MM.1S (cell line): Measurements from ENCODE around the gene CDH6.

Experiments
- EZH2 ChIP-seq: fragments of 300-600 bp; sonication (generic); optimal IDR thresholded peaks from 2 replicates; pipeline ENCODE3; 2017; ENCODE audit warnings: low read depth, mild to moderate bottlenecking, antibody characterized with exemption, low read length, mixed read lengths
- EZH2phosphoT487 ChIP-seq: fragments of 300-600 bp; sonication (generic); IDR thresholded peaks from 2 replicates; pipeline ENCODE4 v1.6.1; 2018; ENCODE audit warnings: antibody characterized with exemption, low read length
- TF ChIP-seq, protein P1 (sequence below): fragments of 300-600 bp; sonication (generic); IDR thresholded peaks from 2 replicates; pipeline ENCODE4 v1.5.1; 2016; ENCODE audit warnings: antibody characterized with exemption, low read length, mixed read lengths

DNA sequence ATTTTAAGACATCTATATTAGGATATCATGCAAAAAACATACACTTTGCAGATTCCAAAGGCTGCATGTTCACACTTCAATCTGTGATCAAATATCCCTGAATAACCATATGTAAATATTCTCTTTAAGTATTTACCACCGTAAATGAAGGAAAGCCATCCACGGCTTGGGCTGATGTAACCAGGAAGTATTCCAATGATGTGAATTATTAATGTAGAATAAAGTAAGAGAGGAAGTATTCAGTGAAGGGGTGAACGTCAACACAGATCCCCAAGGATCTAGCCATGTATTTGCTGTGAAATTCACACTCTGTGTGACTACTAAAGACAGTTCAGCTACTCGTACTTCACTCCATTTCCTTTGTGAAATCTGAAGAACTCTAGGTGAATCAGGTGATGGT lies 75.2 kb downstream of the CDH6 start:
- TF ChIP-seq, protein P1, sequence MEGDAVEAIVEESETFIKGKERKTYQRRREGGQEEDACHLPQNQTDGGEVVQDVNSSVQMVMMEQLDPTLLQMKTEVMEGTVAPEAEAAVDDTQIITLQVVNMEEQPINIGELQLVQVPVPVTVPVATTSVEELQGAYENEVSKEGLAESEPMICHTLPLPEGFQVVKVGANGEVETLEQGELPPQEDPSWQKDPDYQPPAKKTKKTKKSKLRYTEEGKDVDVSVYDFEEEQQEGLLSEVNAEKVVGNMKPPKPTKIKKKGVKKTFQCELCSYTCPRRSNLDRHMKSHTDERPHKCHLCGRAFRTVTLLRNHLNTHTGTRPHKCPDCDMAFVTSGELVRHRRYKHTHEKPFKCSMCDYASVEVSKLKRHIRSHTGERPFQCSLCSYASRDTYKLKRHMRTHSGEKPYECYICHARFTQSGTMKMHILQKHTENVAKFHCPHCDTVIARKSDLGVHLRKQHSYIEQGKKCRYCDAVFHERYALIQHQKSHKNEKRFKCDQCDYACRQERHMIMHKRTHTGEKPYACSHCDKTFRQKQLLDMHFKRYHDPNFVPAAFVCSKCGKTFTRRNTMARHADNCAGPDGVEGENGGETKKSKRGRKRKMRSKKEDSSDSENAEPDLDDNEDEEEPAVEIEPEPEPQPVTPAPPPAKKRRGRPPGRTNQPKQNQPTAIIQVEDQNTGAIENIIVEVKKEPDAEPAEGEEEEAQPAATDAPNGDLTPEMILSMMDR, result no peak
- TF ChIP-seq EZH2phosphoT487 (no peak), EZH2 (no peak)
